Kasumi-1 (cell line): ENCODE data around the gene FERD3L.
"Not testable (repeated sequence)": the region's sequence is repeated elsewhere in the genome, so short reads cannot be mapped to it uniquely, and the experiment has no call there.

Experiments used
- DNase-seq, 2 experiments: peaks; one replicate each; lab custom pipeline; 2025; lab: John Stamatoyannopoulos, UW

The FERD3L gene

GRCh38 chr7:19144661-19145433, at the start of gene FERD3L:
TSS of gene FERD3L (minus strand) at chr7:19145421. CDS start at chr7:19145362, 59 bp downstream.
- DNase-seq, result no peak

- DNase-seq, result not testable (repeated sequence)
Measured at GRCh38 chr7:19194417-19194816, 49.2 kb upstream of the FERD3L start.

- DNase-seq, result no peak
Measured at GRCh38 chr7:19181634-19182033, 36.4 kb upstream of the FERD3L start.

- no peak for DNase-seq
Measured at GRCh38 chr7:19178595-19178994, 33.4 kb upstream of the FERD3L start.

- DNase-seq, result no peak
Measured at GRCh38 chr7:19177269-19177668, 32.0 kb upstream of the FERD3L start.

GRCh38 chr7:19175241-19175640, 30.0 kb upstream of the FERD3L start:
- DNase-seq, result no peak

GRCh38 chr7:19161671-19162070, 16.4 kb upstream of the FERD3L start:
- DNase-seq, result no peak

GRCh38 chr7:19146699-19147098, 1.5 kb upstream of the FERD3L start:
- peak in 1 of 2 experiments; percentile 3 for DNase-seq

- no peak for DNase-seq
Measured at GRCh38 chr7:19145434-19146115, 354 bp upstream of the FERD3L start.

GRCh38 chr7:19143881-19144574, 1.2 kb downstream of the FERD3L start:
- no peak for DNase-seq

GRCh38 chr7:19139706-19140327, 5.4 kb downstream of the FERD3L start:
- DNase-seq, result no peak

- DNase-seq, result no peak
Measured at GRCh38 chr7:19133886-19134285, 11.3 kb downstream of the FERD3L start.

- no peak for DNase-seq
Measured at GRCh38 chr7:19133390-19133789, 11.8 kb downstream of the FERD3L start.

GRCh38 chr7:19128856-19129255, 16.4 kb downstream of the FERD3L start:
- no peak for DNase-seq

GRCh38 chr7:19121977-19122588, 23.1 kb downstream of the FERD3L start:
- peak; percentile 3 to 29 for DNase-seq

GRCh38 chr7:19119870-19120486, 25.2 kb downstream of the FERD3L start:
- DNase-seq, result no peak

GRCh38 chr7:19119372-19119771, 25.8 kb downstream of the FERD3L start:
- DNase-seq, result no peak

GRCh38 chr7:19118636-19119371, 26.4 kb downstream of the FERD3L start:
- DNase-seq, result no peak

- DNase-seq, result no peak
Measured at GRCh38 chr7:19117870-19118608, 27.2 kb downstream of the FERD3L start.
